ENCODE results near the gene ITPR1.

The ITPR1 gene

DNA sequence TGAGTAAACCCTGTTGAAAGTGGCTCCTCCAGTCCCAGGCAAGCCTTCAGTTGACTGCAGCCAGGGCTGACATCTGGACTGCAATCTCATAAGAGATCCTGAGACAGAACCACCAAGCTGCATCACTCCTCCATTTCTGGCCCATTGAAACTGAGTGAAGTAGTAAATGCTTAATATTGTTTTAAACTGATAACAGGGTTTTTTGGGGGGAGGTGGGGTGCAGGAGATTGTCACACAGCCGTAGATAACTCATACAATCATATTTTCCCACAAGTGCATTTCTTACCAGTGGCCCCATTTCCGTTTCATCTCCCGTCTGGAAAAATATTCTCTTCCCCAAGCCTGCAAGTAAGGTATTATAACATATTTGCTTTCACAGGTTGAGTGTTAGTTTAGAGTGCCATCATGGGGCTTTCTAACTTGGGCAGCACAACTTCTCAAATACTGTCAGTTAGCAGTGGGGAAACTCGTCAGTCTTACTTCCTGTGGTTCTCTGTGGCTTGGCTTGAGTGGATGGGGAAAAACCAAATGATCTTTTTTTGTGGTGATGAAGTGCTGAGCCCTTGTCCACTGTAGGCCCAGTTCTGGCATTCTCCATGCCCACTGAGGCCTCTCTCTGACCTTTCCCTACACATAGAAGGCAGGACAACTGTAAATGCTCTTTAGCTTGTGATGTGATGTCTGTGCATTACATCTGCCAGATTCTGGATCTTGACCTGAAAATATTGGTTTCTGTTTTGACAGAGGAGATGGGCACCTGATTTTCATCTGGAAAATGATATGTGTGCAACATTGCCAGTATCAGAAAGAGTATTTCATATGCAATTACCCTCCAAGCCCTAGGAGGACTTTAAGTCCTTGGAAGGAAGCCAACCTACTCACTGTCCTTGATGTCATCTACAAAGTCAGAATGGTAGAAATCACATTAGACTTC is 396.0 kb downstream of the ITPR1 start:
- DNase-seq (ENCODE audit: low read depth in 2 of 2) = no peak

GRCh38 chr3:4889896-4890295 is 396.7 kb downstream of the ITPR1 start:
- DNase-seq (ENCODE audit: low read depth in 2 of 2) = no peak

- no peak for DNase-seq (ENCODE audit: low read depth in 2 of 2)
These were observed 401.9 kb downstream of the ITPR1 start for GRCh38 chr3:4894891-4895530.

DNA sequence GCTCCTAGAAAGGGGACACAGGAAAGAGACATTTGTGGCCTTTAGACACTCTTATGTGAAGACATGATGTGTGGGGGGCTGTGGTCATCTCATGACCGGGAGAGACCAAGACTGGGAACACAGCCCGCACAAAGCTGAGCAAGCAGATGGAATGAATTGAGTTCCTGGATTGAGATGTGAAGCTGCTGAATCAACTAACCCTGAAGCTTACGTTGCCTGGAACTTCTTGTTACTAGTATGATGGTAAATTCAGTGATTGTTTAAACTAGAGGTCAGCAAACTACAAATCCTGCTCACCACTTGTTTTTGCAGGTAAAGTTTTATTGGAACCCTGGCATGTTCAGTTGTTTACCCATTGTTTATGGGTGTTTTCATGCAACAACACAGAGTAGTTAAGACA is 402.7 kb downstream of the ITPR1 start:
- no peak for DNase-seq (ENCODE audit: low read depth in 2 of 2)

Data from stimulated activated CD4-positive, alpha-beta T cell treated with anti-CD3 and anti-CD28 coated beads, Interleukin-12 subunit alpha, Interleukin-12 subunit beta, amount 100 ng/mL, for 24 hours (primary cell).